PC-9 (cell line): ENCODE data around the gene SNUPN. TPM values are rescaled to one million over a fixed set of nuclear protein-coding genes. Genes with fewer than 3 reads are reported as not detected.

Experiments
- Bru-seq: library from RNA; stranded (reverse); fragments of 400-500 nt; gene quantifications from one replicate; lab custom pipeline; 2021; lab: Mats Ljungman, UMichigan
- BruChase-seq, 2 experiments: library from RNA; stranded (reverse); fragments of 400-500 nt; gene quantifications; one replicate each; lab custom pipeline; 2021; lab: Mats Ljungman, UMichigan
- BruUV-seq: library from RNA; stranded (reverse); fragments of 400-500 nt; replicated peaks from 2 replicates; lab custom pipeline; 2021; lab: Mats Ljungman, UMichigan
- CTCF ChIA-PET: fragments of 300-600 bp; sonication (Branson Sonifier 250); formaldehyde crosslinking; loops from one replicate; lab custom pipeline; 2022; ENCODE audit warnings: antibody characterized with exemption; lab: Charles Lee
- POLR2A ChIA-PET: fragments of 300-600 bp; sonication (Branson Sonifier 250); formaldehyde crosslinking; loops from one replicate; lab custom pipeline; 2022; ENCODE audit warnings: antibody characterized with exemption; ENCODE audit not compliant: unreplicated experiment; lab: Charles Lee
- DNase-seq, 2 experiments: peaks; one replicate each; pipeline versions ENCODE4 v3.0.0 to v3.0.0-alpha.2; 2015 to 2022; ENCODE audit warnings: mixed read lengths in 1 of 2
- H2AFZ ChIP-seq: fragments of 200-600 bp; sonication (generic); 2 replicates; pipeline ENCODE4 v1.8.1; 2017; ENCODE audit warnings: antibody characterized with exemption
- H3F3A ChIP-seq: fragments of 200-600 bp; sonication (generic); 2 replicates; pipeline ENCODE4 v1.8.1; 2017; ENCODE audit warnings: antibody characterized with exemption, mild to moderate bottlenecking, low read depth; ENCODE audit not compliant: insufficient read depth
- H3K27ac ChIP-seq: fragments of 200-600 bp; sonication (generic); 2 replicates; pipeline ENCODE4 v1.6.1; 2016; ENCODE audit warnings: mixed run types
- H3K27me3 ChIP-seq: fragments of 200-600 bp; sonication (generic); 2 replicates; pipeline ENCODE4 v1.6.1; 2016; ENCODE audit warnings: low read depth, mixed run types; ENCODE audit not compliant: insufficient read depth
- H3K36me3 ChIP-seq: fragments of 200-600 bp; sonication (generic); 2 replicates; pipeline ENCODE4 v1.6.1; 2016; ENCODE audit warnings: low read depth, mixed run types
- H3K4me1 ChIP-seq: fragments of 200-600 bp; sonication (generic); replicated peaks from 2 replicates; pipeline ENCODE4 v1.6.1; 2016; ENCODE audit warnings: mixed run types; ENCODE audit not compliant: insufficient read depth
- H3K4me2 ChIP-seq: fragments of 200-600 bp; sonication (generic); 2 replicates; pipeline ENCODE4 v1.6.1; 2017; ENCODE audit warnings: mixed run types
- H3K4me3 ChIP-seq: fragments of 200-600 bp; sonication (generic); 2 replicates; pipeline ENCODE4 v1.6.1; 2016; ENCODE audit warnings: mixed run types
- H3K79me2 ChIP-seq: fragments of 200-600 bp; sonication (generic); 2 replicates; pipeline ENCODE4 v1.6.1; 2017; ENCODE audit warnings: low read depth, mixed run types
- H3K9me2 ChIP-seq: fragments of 200-600 bp; sonication (generic); 2 replicates; pipeline ENCODE4 v1.8.1; 2017; ENCODE audit warnings: mild to moderate bottlenecking; ENCODE audit not compliant: insufficient read depth
- H3K9me3 ChIP-seq: fragments of 200-600 bp; sonication (generic); 2 replicates; pipeline ENCODE4 v1.8.1; 2016; ENCODE audit warnings: low read depth; ENCODE audit not compliant: insufficient read depth
- H4K20me1 ChIP-seq: fragments of 200-600 bp; sonication (generic); 2 replicates; pipeline ENCODE4 v1.8.1; 2017; ENCODE audit not compliant: insufficient read depth
- CTCF ChIP-seq: fragments of 200-600 bp; sonication (generic); conservative IDR thresholded peaks from 2 replicates; pipeline ENCODE4 v1.6.1; 2017; ENCODE audit warnings: mixed run types, antibody characterized with exemption, mild to moderate bottlenecking, moderate library complexity
- EZH2 ChIP-seq: fragments of 200-600 bp; sonication (generic); IDR thresholded peaks from 2 replicates; pipeline ENCODE4 v1.8.0; 2017; ENCODE audit warnings: antibody characterized with exemption, low read depth
- intact Hi-C: fragments of 100-400 bp; cut with micrococcal nuclease; formaldehyde crosslinking; loops from one replicate; pipeline ENCODE4 v1.10.0; 2022; ENCODE audit not compliant: unreplicated experiment
- long read RNA-seq: library from polyadenylated mRNA; stranded (forward); transcript quantifications from one replicate; pipeline ENCODE4 v2.0.0, GENCODE V29; 2022
- total RNA-seq: library from RNA; stranded (reverse); gene quantifications from 2 replicates; pipeline ENCODE4 v1.2.3, GENCODE V29; 2021

Gene SNUPN
- total RNA-seq: 37.6 and 40.0 TPM in 2 replicates
- Bru-seq, nascent RNA: percentile 61 among the genes with signal in this experiment
- percentile 57 among the genes with signal in this experiment for BruChase-seq, experiment 1, labeled RNA remaining after a 2-hour chase
- percentile 73 among the genes with signal in this experiment for BruChase-seq, experiment 2, labeled RNA remaining after a 6-hour chase
- long read RNA-seq, transcript SNUPN-207 (10 exons, 1,641 nt): minor isoform, 6 of 120 reads
- long read RNA-seq, transcript SNUPN-201 (9 exons, 1,513 nt): major isoform, 80 of 120 reads
- long read RNA-seq, transcript SNUPN-206 (9 exons, 1,682 nt): minor isoform, 20 of 120 reads
- long read RNA-seq, partial matches to known transcripts: 3 of 120 reads
- long read RNA-seq, other reads (novel, unspliced or antisense): 11 of 120 reads

- no peaks in the 10 kb centered on the region for H3K79me2 ChIP-seq
- TF ChIP-seq EZH2 (no peak), CTCF (no peak)
- peak; percentile 76 to 87 for DNase-seq
- peak within 1 kb of the TSS; percentile 69 for H3K4me2 ChIP-seq
- TSS peak; percentile 79 for BruUV-seq
- H3K9me2 ChIP-seq: no peaks in the 10 kb centered on the region
- CTCF ChIA-PET: interaction anchor here (0.6 to 0.7 kb wide), 2 partner anchors 22 to 111 kb away, joined by 5 to 7 read pairs; partner anchors contain the start of gene SNX33
- no peaks in the 10 kb centered on the region for H3K36me3 ChIP-seq
- intact Hi-C loops: loop anchor here (2.0 kb wide), 3 partner anchors 15 to 57 kb away; partner anchors contain the start of gene IMP3
- peak within 1 kb of the TSS; percentile 73 for H3K27ac ChIP-seq
- H4K20me1 ChIP-seq: no peaks in the 10 kb centered on the region
- H3K4me3 ChIP-seq: peak within 1 kb of the TSS; percentile 69
- no peaks in the 10 kb centered on the region for H3K9me3 ChIP-seq
- H3F3A ChIP-seq: peaks cover 40% of the 10 kb centered on the region
- POLR2A ChIA-PET: interaction anchor here (0.5 to 0.8 kb wide), 9 partner anchors 13 to 258 kb away, joined by 3 to 13 read pairs (median 4); partner anchors contain the start of genes IMP3, MAN2C1 and SIN3A
- H3K4me1 ChIP-seq: peaks cover 22% of the 10 kb centered on the region
- H2AFZ ChIP-seq: peak within 1 kb of the TSS; percentile 84
- no peaks in the 10 kb centered on the region for H3K27me3 ChIP-seq
Observed at GRCh38 chr15:75625542-75626347, at the start of gene SNUPN. Gene SNUPN, minus strand, starts transcription at chr15:75625725. Its CDS starts 4,674 bp downstream, at chr15:75621051.

- H3K4me3 ChIP-seq: no peak overlapping the region
- no peaks in the 10 kb centered on the region for H3K9me3 ChIP-seq
- POLR2A ChIA-PET: no interaction called here
- H4K20me1 ChIP-seq: no peaks in the 10 kb centered on the region
- H3K4me1 ChIP-seq: peaks cover 56% of the 10 kb centered on the region
- no TSS peak for BruUV-seq
- TF ChIP-seq CTCF: no peak
- TF ChIP-seq EZH2: no peak
- peaks cover 19% of the 10 kb centered on the region; the same call in 1 of the 2 replicates for H3K79me2 ChIP-seq
- CTCF ChIA-PET: no interaction called here
- no peaks in the 10 kb centered on the region for H3K9me2 ChIP-seq
- no peaks in the 10 kb centered on the region for H3K27me3 ChIP-seq
- peak overlapping the region; percentile 71; the same call in 1 of the 2 replicates for H3K27ac ChIP-seq
- peak overlapping the region; percentile 79; the same call in 1 of the 2 replicates for H3K4me2 ChIP-seq
- H3F3A ChIP-seq: peaks cover 41% of the 10 kb centered on the region
- no peak for DNase-seq
- H3K36me3 ChIP-seq: no peaks in the 10 kb centered on the region
- H2AFZ ChIP-seq: no peak overlapping the region
- intact Hi-C loops: no loop called here
Observed at GRCh38 chr15:75674366-75674765, 48.8 kb upstream of the SNUPN start.
